GM10248 (cell line): Measurements from ENCODE around the gene IL13RA1.

Experiments
- CTCF ChIA-PET: fragments of 300-600 bp; sonication (Branson Sonifier 250); formaldehyde crosslinking; extraction: SDS; loops from one replicate; lab custom pipeline; 2021; ENCODE audit warnings: antibody characterized with exemption; lab: Yijun Ruan, JAX
- POLR2A ChIA-PET: fragments of 350-650 bp; sonication (Branson Sonifier 250); formaldehyde crosslinking; extraction: SDS; loops from one replicate; lab custom pipeline; 2020; ENCODE audit warnings: antibody characterized with exemption; lab: Yijun Ruan, JAX
- DNase-seq: peaks from one replicate; pipeline ENCODE4 v3.0.0; 2012; ENCODE audit errors: extremely low spot score
- TF ChIP-seq, protein P1 (sequence below): IDR thresholded peaks from 2 replicates; pipeline ENCODE4 v1.5.1; 2012; ENCODE audit warnings: mild to moderate bottlenecking, low read depth; ENCODE audit errors: extremely low read depth, missing control alignments, control extremely low read depth

IL13RA1 gene

DNA sequence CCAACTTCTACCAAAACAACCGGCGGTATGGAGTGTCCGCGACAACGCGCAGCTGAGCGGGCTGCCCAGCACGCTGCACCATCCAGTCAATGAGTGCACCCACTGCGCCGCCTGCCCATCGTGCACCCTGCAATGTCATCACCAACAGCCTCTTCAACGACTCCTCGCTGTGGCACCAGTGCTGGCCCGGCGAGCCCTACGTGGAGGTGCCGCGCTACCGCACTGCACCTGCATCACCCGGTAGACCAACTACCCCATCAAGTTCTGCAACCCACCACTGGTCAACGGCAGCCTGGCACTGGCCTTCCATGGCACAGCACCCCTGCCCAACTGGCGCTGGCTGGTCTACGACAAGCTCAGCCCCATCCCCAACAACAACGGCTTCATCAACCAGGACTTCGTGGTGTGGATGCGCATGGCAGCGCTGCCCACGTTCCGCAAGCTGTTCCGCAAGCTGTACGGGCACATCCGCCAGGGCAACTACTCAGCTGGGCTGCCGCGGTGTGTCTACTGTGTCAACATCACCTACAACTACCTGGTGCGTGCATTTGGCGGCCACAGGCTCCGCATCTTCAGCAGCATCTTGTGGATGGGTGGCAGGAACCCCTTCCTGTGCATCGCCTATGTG lies 42.8 kb downstream of the IL13RA1 start:
- TF ChIP-seq, protein P1, sequence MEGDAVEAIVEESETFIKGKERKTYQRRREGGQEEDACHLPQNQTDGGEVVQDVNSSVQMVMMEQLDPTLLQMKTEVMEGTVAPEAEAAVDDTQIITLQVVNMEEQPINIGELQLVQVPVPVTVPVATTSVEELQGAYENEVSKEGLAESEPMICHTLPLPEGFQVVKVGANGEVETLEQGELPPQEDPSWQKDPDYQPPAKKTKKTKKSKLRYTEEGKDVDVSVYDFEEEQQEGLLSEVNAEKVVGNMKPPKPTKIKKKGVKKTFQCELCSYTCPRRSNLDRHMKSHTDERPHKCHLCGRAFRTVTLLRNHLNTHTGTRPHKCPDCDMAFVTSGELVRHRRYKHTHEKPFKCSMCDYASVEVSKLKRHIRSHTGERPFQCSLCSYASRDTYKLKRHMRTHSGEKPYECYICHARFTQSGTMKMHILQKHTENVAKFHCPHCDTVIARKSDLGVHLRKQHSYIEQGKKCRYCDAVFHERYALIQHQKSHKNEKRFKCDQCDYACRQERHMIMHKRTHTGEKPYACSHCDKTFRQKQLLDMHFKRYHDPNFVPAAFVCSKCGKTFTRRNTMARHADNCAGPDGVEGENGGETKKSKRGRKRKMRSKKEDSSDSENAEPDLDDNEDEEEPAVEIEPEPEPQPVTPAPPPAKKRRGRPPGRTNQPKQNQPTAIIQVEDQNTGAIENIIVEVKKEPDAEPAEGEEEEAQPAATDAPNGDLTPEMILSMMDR, result no peak
- CTCF ChIA-PET, result no interaction called here
- no peak for DNase-seq

DNA sequence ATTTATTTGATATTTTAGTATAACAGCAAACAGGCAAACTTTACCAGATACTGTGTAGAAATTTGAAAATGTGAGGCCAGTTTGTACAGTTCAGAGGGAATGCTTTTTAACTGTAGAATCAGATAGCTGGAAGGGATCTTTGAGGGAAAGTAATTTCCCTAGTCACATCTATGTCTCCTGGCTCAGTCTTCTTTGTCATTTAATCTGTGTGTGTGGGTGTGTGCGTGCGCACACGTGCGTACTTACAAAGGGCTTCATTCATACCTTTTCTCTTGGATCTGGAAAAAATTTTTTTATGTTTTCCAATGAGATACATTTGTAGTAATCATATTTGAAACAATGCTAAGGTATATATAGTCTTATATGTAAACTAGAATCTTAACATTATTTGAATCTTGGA lies 44.6 kb downstream of the IL13RA1 start:
- TF ChIP-seq, protein P1, result no peak
- no peak for DNase-seq
- CTCF ChIA-PET, result interaction anchor here (1.1 to 1.7 kb wide), 3 partner anchors 9 to 35 kb away, joined by 3 to 4 read pairs (median 3); no protein-coding TSS in a partner anchor
- POLR2A ChIA-PET, result no interaction called here

More for the DNA sequence above, 42.8 kb downstream of the IL13RA1 start:
- POLR2A ChIA-PET, result no interaction called here

- ChIA-PET CTCF (interaction anchor here (1.2 to 1.3 kb wide), 2 partner anchors 8 to 172 kb away, joined by 3 to 5 read pairs; no protein-coding TSS in a partner anchor), POLR2A (no interaction called here)
- TF ChIP-seq, protein P1, result no peak
- no peak for DNase-seq
These were observed 46.4 kb downstream of the IL13RA1 start for GRCh38 chrX:118773782-118774181.

DNA sequence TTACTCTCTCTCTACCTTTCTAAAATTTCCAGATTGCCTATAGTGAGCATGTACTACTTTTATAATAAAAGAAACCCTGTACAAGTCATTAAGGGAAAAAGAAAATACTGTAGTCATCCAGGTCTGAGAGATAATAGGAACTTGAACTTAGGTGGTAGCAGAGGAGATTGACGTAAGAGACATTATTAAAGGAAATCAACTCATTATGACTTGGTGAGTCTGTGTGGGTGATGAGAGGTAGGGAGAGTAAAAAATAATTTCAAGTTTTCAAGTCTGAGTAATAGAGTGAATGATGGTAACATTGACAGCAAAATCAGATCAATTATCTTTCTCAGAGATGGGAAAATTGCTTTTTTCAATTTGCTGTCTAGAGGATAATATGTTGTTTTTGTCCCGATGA lies 52.2 kb downstream of the IL13RA1 start:
- ChIA-PET CTCF (no interaction called here), POLR2A (no interaction called here)
- no peak for DNase-seq
- TF ChIP-seq, protein P1, result no peak

- POLR2A ChIA-PET, result no interaction called here
- TF ChIP-seq, protein P1, result no peak
- CTCF ChIA-PET, result no interaction called here
These were observed 53.1 kb downstream of the IL13RA1 start for GRCh38 chrX:118780509-118780908.

GRCh38 chrX:118780911-118781310 lies 53.5 kb downstream of the IL13RA1 start:
- POLR2A ChIA-PET, result no interaction called here
- DNase-seq, result no peak
- CTCF ChIA-PET, result interaction anchor here (1.7 kb wide), 1 partner anchor 9 kb away, joined by 3 read pairs; no protein-coding TSS in a partner anchor
- TF ChIP-seq, protein P1, result no peak

More at GRCh38 chrX:118780509-118780908, 53.1 kb downstream of the IL13RA1 start:
- DNase-seq, result no peak
